Measurements from ENCODE around the gene SYNE1. TPM values are rescaled to one million over a fixed set of nuclear protein-coding genes. Genes with fewer than 3 reads are reported as not detected.
"Not testable (repeated sequence)": the region's sequence is repeated elsewhere in the genome, so short reads cannot be mapped to it uniquely, and the experiment has no call there.

The SYNE1 gene
- total RNA-seq, 1 experiment from 2014 or later, result 20.9 TPM

DNA sequence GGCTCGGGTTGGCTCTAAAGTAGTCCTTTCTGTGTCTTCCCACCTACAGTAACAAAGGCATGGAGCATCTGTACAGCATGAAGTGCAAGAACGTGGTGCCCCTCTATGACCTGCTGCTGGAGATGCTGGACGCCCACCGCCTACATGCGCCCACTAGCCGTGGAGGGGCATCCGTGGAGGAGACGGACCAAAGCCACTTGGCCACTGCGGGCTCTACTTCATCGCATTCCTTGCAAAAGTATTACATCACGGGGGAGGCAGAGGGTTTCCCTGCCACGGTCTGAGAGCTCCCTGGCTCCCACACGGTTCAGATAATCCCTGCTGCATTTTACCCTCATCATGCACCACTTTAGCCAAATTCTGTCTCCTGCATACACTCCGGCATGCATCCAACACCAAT is 538.5 kb downstream of the SYNE1 start:
- DNase-seq (ENCODE audit: low read depth), result no peak

DNA sequence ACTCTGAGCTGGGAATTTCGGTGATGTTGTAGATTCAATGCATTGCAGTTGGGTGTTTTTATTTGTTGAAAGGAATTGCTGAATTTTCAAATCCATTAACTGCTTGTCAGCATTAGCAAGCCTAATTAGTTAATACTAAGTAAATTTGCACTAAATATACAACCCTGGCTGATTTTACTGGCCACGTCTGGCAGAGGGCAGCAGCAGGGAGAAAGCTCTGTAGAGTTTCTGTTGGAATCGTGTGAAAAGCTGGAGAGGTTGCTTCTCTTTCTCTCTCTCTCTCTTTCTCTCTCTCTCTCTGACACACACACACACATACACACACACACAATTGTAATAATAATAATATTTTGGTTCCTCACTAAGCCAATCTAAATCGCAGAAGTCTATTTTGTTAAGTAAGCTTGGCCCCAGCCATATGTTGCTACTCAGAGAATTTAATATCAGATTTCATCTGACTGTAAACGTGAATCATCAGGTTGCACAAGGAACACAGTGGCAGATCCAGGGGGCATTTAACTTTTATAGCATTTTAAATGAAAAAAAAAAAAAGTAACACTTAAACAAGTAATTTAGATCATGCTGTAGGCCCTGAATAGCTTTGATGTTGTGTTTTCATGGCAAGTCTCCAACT is 540.2 kb downstream of the SYNE1 start:
- DNase-seq (ENCODE audit: low read depth), result peak; percentile 84

DNA sequence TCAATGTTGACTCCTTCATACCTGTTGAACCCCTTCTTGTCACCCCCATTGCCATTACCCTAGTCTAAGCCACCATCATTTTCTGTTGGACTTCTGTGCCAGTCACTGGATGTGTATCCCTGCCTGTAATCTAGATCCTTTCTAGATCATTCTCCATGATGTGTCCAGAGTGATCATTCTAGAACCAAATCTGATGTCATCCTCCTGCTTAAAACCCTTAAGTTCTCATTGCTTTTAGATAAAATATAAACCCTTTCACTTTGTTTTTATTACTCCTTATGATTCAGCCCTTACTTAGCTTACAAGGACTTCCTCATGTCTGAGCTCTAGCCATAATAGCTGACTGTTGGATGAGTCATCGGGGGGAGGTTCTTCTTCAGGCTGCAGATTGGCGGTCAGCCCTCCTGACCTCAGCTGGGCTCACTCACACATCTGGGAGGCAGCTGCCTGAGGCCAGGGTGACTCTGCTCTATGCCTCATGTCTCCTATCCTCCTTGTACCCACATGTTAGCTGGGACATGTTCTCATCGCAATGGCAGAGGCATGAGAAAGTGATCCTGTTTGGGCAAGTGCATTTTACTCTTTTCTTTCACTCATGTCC is 542.1 kb downstream of the SYNE1 start:
- DNase-seq (ENCODE audit: low read depth), result peak; percentile 100

DNA sequence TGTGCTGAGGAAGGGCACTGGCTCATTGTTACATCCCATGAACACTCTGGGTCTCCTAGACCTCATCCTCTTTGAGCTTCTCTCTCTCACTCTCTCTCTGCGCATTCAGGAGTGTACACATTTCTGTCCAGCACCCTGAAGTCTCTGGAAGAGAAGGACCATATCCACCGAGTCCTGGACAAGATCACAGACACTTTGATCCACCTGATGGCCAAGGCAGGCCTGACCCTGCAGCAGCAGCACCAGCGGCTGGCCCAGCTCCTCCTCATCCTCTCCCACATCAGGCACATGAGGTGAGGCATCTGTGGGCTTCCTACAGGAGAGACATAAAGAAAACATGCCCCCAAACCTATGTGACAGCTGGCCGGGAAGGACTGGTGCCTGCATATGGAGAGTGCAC is 542.9 kb downstream of the SYNE1 start:
- no peak for DNase-seq (ENCODE audit: low read depth)

DNA sequence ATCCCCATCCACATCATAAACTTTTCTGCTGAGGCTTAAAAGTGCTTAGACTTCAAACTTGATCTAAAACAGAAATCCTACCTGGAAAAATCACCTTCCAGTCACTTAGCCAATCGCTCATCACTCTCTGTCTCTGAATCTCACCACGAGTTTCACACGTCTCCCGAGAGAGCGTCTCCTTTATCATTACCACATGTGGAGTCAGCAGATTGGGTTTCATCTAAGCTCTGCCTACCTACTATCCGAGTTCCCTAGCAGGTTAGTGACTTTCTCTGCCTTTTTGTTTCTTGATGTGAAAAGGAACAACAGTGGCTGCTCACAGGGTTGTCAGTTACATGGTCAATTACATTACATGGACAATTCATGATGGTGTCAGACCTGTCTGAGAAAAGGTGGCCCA is 543.5 kb downstream of the SYNE1 start:
- no peak for DNase-seq (ENCODE audit: low read depth)

DNA sequence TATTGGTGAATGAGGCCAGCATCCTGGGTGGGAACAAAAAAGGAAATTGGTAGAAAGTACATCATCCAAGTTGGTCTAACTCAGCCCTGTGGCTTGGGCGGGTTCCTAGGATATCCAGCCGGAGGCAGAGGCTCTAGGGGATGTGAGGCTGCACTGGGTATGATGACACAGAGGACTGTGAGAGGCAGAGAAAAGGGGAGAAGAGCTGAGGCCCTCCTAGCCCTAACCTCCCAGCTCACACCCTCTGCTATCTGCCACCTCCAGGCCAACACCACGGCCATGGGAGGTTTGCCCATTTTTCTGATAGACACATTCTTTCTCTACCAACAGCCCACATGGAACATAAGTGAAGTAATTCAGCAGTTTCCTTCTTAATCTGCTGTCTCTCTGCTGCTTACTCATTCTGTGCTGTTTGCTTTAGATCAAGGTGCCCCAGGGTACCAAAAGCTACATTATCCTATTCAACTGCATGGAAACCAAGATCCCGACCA is 545.3 kb downstream of the SYNE1 start:
- DNase-seq (ENCODE audit: low read depth), result peak; percentile 87

DNA sequence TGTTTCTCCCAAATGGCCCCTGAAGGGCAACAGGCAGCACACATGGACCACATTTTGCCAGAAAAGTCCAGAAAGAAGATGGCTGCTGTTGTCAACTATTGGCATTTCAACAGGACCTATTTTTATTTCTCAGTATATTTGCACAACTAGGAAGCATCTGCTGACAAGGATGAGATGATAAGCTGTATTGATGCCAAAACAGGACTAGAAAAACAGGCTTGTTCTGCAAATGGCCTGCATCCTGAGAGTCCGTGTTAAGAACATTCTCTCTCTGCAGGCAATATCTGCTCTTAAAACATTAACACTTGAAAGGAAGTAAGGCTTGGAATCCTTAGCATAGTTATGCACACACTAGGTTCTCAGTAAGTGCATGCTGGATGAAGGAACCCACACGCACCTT is 546.0 kb downstream of the SYNE1 start:
- no peak for DNase-seq (ENCODE audit: low read depth)

DNA sequence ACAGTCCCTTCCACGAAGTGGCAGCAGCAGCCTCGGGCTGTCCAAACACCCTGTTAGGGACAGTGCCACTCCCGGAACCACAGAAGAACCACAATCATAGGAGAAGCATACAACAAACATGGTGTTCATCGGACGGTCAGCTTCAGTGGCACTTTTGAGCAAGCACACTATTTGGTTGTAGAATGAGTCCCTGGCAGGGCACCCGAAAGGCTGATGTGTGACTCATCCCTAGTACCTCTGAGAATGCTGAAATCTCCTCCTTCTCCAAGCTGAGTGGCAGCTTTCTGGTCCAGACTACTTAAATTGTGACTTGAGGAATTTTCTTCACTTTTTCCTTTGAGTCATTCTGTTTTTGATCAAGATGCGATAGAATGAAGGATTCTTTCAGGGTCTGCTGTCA is 547.2 kb downstream of the SYNE1 start:
- peak; percentile 93 for DNase-seq (ENCODE audit: low read depth)

DNA sequence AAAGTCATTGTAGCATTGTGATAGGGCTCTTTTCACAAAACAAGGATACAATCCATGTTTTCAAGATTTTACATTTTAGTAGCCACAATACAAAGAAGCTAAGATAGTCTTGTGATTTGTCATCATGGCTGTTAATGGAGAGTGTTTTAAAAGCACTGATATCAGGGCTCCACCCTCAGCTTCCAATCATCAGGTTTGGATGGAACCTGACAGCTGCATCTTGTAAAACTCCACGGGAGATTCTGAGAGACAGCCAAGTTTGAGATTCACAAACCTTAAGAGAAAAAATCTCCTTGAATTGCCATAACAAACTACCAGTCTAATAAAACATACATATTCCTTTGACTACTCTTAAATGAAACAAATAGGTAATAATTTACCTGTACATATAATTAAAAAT is 549.5 kb downstream of the SYNE1 start:
- peak; percentile 28 for DNase-seq (ENCODE audit: low read depth)

DNA sequence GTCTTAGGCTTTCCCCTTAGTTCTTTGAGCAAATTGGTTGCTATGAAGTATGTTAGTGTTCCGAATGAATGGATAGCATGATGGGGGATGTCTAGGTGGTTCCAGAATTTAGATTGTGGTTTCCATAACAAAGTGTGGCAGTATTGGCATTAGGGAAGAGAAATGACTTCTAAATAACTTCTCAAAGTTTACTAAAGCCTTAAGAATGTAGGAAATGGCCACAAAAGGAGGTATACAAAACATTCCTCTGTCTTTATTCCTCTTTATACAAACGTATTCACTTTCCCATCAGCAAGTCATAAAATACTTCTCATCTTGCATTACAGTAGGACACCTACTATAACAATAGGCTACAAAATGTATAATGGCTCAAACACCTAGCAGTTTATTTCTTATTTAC is 550.1 kb downstream of the SYNE1 start:
- DNase-seq (ENCODE audit: low read depth), result peak; percentile 83

DNA sequence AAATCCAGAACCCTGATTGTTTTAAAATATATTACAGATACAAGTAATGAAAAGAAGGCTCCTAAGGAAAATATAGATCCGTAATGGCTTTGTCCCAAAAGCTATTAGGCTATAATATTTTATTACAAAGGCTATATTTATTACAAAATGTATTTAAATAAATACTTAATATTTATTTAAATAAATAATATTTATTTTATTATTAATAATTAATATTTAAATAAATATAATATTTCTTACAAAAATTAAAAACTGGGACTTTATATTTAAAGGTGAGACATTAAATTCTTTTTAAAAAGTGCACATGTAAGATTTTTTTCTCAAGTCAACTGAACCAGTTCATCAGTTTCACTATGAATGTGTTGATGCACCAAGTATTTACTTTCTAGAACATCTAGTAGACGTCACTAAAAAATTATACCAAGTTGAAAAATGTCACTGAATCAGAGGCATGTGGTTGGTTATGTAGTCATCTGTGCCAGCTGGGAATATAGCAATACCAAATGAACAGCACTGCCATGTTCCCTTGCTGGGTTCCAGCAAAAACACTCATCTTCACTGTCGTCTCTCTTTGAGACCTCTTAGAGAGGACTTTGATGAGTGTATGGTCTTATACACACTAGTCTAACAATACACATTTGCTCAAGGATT is 550.8 kb downstream of the SYNE1 start:
- DNase-seq (ENCODE audit: low read depth), result peak; percentile 12

DNA sequence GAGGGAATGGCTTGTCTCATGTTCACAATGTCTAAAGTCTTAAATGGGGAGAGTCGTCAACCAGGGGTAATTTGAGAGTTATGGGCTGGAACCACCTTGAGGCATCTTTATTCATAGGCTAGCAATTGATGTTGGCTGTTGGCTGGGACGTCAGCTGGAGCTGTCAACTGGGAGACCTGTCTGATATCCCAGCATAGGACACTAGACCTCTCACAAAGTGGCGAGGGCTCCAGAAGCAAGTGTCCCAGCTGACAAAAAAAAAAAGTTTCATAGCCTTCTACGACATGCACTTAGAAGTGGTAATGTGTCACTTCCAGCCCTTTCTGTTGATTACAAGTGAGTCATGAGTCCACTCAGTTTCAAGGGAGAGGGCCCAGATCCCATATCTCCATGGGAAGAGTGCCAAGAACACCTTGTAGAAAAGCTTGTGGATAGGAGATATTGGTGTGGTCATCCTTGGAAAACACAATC is 551.7 kb downstream of the SYNE1 start:
- peak; percentile 94 for DNase-seq (ENCODE audit: low read depth)

DNA sequence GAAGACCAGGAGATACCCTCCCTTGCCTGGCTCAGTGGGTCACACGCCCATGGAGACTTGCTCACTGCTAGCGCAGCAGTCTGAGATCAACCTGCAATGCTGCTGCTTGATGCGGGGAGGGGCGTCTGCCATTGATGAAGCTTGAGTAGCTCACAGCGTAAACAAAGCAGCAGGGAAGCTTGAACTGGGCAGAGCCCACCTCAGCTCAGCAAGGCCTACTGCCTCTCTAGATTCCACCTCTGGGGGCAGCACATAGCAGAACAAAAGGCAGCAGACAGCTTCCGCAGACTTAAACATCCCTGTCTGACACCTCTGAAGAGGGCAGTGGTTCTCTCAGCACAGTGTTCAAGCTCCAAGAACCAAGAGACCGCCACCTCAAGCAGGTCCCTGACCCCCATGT is 558.4 kb downstream of the SYNE1 start:
- no peak for DNase-seq (ENCODE audit: low read depth)

DNA sequence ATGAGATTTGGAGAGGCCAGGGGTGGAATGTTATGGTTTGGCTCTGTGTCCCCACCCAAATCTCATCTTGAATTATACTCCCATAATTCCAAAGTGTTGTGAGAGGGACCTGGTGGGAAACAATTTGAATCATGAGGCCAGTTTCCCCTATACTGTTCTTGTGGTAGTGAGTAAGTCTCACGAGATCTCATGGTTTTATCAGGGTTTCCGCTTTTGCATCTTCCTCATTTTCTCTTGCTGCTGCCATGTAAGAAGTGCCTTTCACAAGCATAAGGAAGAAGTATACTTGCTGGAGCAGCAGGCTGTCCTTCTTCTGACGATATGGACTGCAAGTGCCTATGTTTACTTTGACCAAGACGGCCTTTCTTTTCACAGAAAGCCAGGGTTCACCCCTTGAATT is 559.2 kb downstream of the SYNE1 start:
- DNase-seq (ENCODE audit: low read depth), result no peak

DNA sequence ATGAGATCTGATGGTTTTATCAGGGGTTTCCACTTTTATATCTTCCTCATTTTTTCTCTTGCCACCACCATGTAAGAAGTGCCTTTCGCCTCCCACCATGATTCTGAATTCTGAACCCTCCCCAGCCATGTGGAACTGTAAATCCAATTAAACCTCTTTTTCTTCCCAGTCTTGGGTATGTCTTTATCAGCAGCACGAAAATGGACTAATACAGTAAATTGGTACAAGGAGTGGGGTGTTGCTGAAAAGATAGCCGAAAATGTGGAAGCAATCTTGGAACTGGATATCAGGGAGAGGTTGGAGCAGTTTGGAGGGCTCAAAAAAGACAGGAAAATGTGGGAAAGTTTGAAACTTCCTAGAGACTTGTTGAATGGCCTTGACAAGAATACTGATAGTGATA is 560.9 kb downstream of the SYNE1 start:
- DNase-seq (ENCODE audit: low read depth), result not testable (repeated sequence)

DNA sequence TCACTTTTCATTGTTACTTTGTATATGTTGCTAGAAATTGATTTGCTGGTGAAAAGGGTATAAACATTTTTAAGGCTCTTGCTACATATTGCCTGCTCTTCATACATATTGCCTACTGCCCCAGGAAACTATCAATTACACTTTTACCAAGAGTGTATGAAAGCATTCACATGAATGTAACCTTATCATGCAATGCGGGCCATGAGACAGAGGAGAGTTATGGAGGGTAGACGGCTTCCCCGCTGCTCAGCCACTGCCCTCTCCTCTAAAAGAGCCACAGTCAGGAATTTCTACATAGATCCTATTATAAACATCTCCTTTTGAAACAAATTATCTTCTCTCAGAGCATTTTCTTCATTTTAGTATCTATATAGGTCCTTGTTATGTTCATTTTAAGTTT is 565.3 kb downstream of the SYNE1 start:
- DNase-seq (ENCODE audit: low read depth), result no peak

Other genes with a start within 250 kb of the SYNE1 start
- gene MYCT1, start 60.5 kb upstream of the SYNE1 start, total RNA-seq (2014; rRNA removed; shearing (Covaris generic)), result 0.32 and 0.37 TPM in 2 replicates
- gene VIP, start 113.4 kb upstream of the SYNE1 start, total RNA-seq (2014; rRNA removed; shearing (Covaris generic)), result not detected in 2 replicates